Adrenal gland (tissue), 12 donors: ENCODE results near the gene SH2D1B. TPM values are rescaled to one million over a fixed set of nuclear protein-coding genes. Genes with fewer than 3 reads are reported as not detected.
A peak's percentile ranks its signal among the peaks of the same experiment; 100 is the strongest.

ENCODE experiments used
- DNase-seq, 7 donors: peaks; one replicate each; pipeline ENCODE4 v3.0.0-alpha.2; 2019 to 2020
- H3K27ac ChIP-seq, 5 donors: fragments of 200-600 bp; sonication (generic) in 4 of 5; 1 replicate in 3 of 5; 2 replicates in 2 of 5; pipeline versions ENCODE4 v1.5.1 to v1.8.0; 2016 to 2020; ENCODE audit warnings: mild to moderate bottlenecking in 1 of 5
- H3K27me3 ChIP-seq: fragments of 200-600 bp; 2 replicates; pipeline ENCODE4 v1.8.0; 2021
- H3K36me3 ChIP-seq, 2 donors: fragments of 200-600 bp; replicated peaks in 1 of 2; 1 replicate in 1 of 2; 2 replicates in 1 of 2; pipeline versions ENCODE4 v1.5.1 to v1.8.0; 2018 to 2022
- H3K4me1 ChIP-seq, 2 donors: fragments of 200-600 bp; replicated peaks in 1 of 2; 1 replicate in 1 of 2; 2 replicates in 1 of 2; pipeline versions ENCODE4 v1.5.1 to v1.8.0; 2018 to 2021
- H3K4me3 ChIP-seq, 4 donors: fragments of 200-600 bp; sonication (generic) in 3 of 4; one replicate each; pipeline ENCODE4 v1.5.1; 2016 to 2018
- H3K9me3 ChIP-seq, 3 donors: fragments of 200-600 bp; sonication (generic) in 1 of 3; replicated peaks in 1 of 3; 1 replicate in 2 of 3; 2 replicates in 1 of 3; pipeline versions ENCODE4 v1.5.1 to v1.8.0; 2016 to 2021
- CTCF ChIP-seq, 6 experiments: fragments of 450-650 bp in 4 of 6; fragments of 200-600 bp in 2 of 6; sonication (generic) in 1 of 6; IDR thresholded peaks; 1 replicate in 5 of 6; 2 replicates in 1 of 6; pipeline versions ENCODE4 v1.5.1 to v1.8.0; 2016 to 2021; ENCODE audit warnings: antibody characterized with exemption in 6 of 6, mild to moderate bottlenecking in 2 of 6, moderate library complexity in 1 of 6
- POLR2A ChIP-seq, 2 donors: fragments of 450-650 bp; IDR thresholded peaks; one replicate each; pipeline ENCODE4 v1.6.1; 2017; ENCODE audit warnings: antibody characterized with exemption in 2 of 2, mild to moderate bottlenecking in 2 of 2, moderate library complexity in 1 of 2
- WGBS, 4 donors: extraction: QIAGEN DNeasy Blood & Tissue Kit in 2 of 4; methylation state at CpG; one replicate each; pipeline versions ENCODE4 v1.1.5 to v1.1.7; 2013 to 2017; 5-methylcytosine and 5-hydroxymethylcytosine counted together
- intact Hi-C, 2 donors: fragments of 100-400 bp; cut with DNase I; formaldehyde crosslinking; loops; one replicate each; pipeline versions ENCODE4 v1.14.1 to v1.15.0; 2022 to 2023
- polyA plus RNA-seq, 3 donors: library from polyadenylated mRNA; stranded (reverse); fragments of 200-250 nt in 2 of 3; fragments of 350-450 nt in 1 of 3; fragmentation: Illumina TruSeq in 1 of 3; extraction: RNeasy Lipid Tissue Mini Kit (QIAGEN cat#74804) in 1 of 3; gene quantifications; one replicate each; pipeline ENCODE4 v1.2.3, GENCODE V29; 2013 to 2014
- total RNA-seq, 9 donors: library from RNA; depleted of rRNA in 4 of 9; stranded (reverse); fragments of >200 nt in 4 of 9; fragments of 120-200 nt in 1 of 9; fragmentation: NEBNext Ultra II Directional in 1 of 9; extraction: Animal tissue kit (Norgen Biotek cat#: 25700) in 1 of 9; gene quantifications; one replicate each; pipeline versions ENCODE4 v1.1.0 to v1.2.4, GENCODE V29; 2013 to 2023
- donor health status: healthy with polysubstance abuse.
- donor health status: Bipolar disorder and iron deficiency.
- donor health status: DM: yes; HTN: yes; CAD: no.
- donor health status: DM: no; HTN: no; CAD: no.
- donor health status: DM: no; HTN: no; CAD: no.
- donor health status: DM: yes; HTN: yes; CAD: no.

The SH2D1B gene
- total and polyA plus RNA-seq, 12 donors, result 0.08 to 0.13 (median 0.11) TPM; not detected in 9

GRCh38 chr1:162416909-162417308 is 5.0 kb upstream of the SH2D1B start:
- Histone ChIP-seq H3K9me3 (no peaks in the 10 kb centered on the region), H3K4me3 (no peak overlapping the region), H3K27ac (peak overlapping the region in 1 of 5 donors; percentile 43), H3K36me3 (no peaks in the 10 kb centered on the region), H3K4me1 (no peaks in the 10 kb centered on the region), H3K27me3 (no peaks in the 10 kb centered on the region)
- peak in 5 of 7 donors; percentile 22 to 34 (median 30) for DNase-seq
- intact Hi-C loops, result no loop called here
- no peak for TF ChIP-seq POLR2A (IDR thresholded peaks at IDR 0.05)
- no peak for TF ChIP-seq CTCF (IDR thresholded peaks at IDR 0.05)
- 81 to 94% (median 82%) methylated on average over 2 of the region's 2 CpGs for WGBS, 4 donors

GRCh38 chr1:162416215-162416614 is 4.3 kb upstream of the SH2D1B start:
- Histone ChIP-seq H3K27ac (no peak overlapping the region), H3K27me3 (no peaks in the 10 kb centered on the region), H3K4me3 (no peak overlapping the region), H3K36me3 (no peaks in the 10 kb centered on the region), H3K9me3 (no peaks in the 10 kb centered on the region), H3K4me1 (no peaks in the 10 kb centered on the region)
- TF ChIP-seq POLR2A (IDR thresholded peaks at IDR 0.05) (no peak), CTCF (IDR thresholded peaks at IDR 0.05) (no peak)
- intact Hi-C loops, result no loop called here
- no peak for DNase-seq

DNA sequence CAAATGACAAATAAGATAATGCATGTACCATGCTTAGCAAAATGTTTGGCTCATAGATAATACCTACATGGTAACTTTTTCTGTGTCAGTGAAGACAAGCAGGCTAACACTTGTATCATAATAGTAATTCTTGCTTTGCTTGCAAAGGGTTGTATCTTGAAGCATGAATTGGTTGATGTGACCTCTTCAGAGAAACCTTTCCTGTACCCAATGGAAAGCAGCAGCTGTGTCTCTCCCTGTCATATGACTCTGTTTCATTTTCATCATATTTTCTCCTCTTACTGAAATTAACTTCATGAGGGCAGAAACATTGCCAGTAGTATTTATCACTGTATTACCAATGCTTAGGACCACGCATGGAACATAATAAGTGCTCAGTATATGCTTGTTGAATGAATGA is 4.4 kb downstream of the SH2D1B start:
- Histone ChIP-seq H3K4me3 (no peak overlapping the region), H3K36me3 (no peaks in the 10 kb centered on the region), H3K9me3 (no peaks in the 10 kb centered on the region), H3K27me3 (no peaks in the 10 kb centered on the region), H3K27ac (no peak overlapping the region), H3K4me1 (no peaks in the 10 kb centered on the region)
- WGBS, 4 donors, result 92 to 100% (median 100%) methylated on average over 1 of the region's 1 CpG
- DNase-seq, result no peak
- TF ChIP-seq POLR2A (IDR thresholded peaks at IDR 0.05), result no peak
- no peak for TF ChIP-seq CTCF (IDR thresholded peaks at IDR 0.05)
- intact Hi-C loops, result no loop called here

DNA sequence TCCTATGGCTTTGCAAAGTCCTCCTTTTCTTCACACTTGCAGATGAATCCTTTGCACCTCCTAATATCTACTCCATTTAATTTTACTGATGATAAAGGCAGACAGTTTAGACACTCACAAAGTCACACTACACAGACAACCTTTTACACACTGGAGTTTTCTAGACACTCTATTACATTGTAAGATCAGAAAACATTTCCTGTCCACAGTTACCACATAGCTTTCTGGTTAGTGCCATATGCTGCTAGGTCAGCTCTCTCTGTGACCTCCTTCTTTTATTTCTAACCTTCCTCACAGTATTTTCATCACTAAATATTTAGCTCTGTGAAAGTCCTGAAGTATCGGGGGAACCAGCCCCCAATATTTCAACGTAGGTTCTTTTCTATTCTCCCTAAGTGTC is 5.1 kb downstream of the SH2D1B start:
- Histone ChIP-seq H3K9me3 (no peaks in the 10 kb centered on the region), H3K36me3 (no peaks in the 10 kb centered on the region), H3K27ac (no peak overlapping the region), H3K27me3 (no peaks in the 10 kb centered on the region), H3K4me1 (no peaks in the 10 kb centered on the region), H3K4me3 (no peak overlapping the region)
- no peak for TF ChIP-seq CTCF (IDR thresholded peaks at IDR 0.05)
- intact Hi-C loops, result no loop called here
- WGBS, 4 donors, result 80 to 93% (median 89%) methylated on average over 2 of the region's 2 CpGs
- no peak for DNase-seq
